Glutamatergic neuron (in vitro differentiated cells): ENCODE results near the gene PIK3R5. TPM values are rescaled to one million over a fixed set of nuclear protein-coding genes. Genes with fewer than 3 reads are reported as not detected.

Experiments used
- DNase-seq: peaks from one replicate; pipeline ENCODE4 v3.0.0; 2022
- H3K27ac Mint-ChIP-seq: one replicate; pipeline ENCODE4 v1.8.0; 2020; ENCODE audit warnings: mild to moderate bottlenecking, mixed read lengths, inconsistent platforms; ENCODE audit not compliant: unreplicated experiment
- H3K27me3 Mint-ChIP-seq: one replicate; pipeline ENCODE4 v1.8.0; 2020; ENCODE audit warnings: mild to moderate bottlenecking, moderate library complexity, mixed read lengths, inconsistent platforms; ENCODE audit not compliant: unreplicated experiment
- H3K36me3 Mint-ChIP-seq: one replicate; pipeline ENCODE4 v1.8.0; 2020; ENCODE audit warnings: mild to moderate bottlenecking, mixed read lengths, inconsistent platforms; ENCODE audit not compliant: unreplicated experiment
- H3K4me1 Mint-ChIP-seq: one replicate; pipeline ENCODE4 v1.8.0; 2020; ENCODE audit warnings: mild to moderate bottlenecking, low read depth, mixed read lengths, inconsistent platforms; ENCODE audit not compliant: unreplicated experiment
- H3K4me3 Mint-ChIP-seq: one replicate; pipeline ENCODE4 v1.8.0; 2020; ENCODE audit warnings: mild to moderate bottlenecking, mixed read lengths, inconsistent platforms; ENCODE audit not compliant: unreplicated experiment
- H3K9me3 Mint-ChIP-seq: one replicate; pipeline ENCODE4 v1.8.0; 2020; ENCODE audit warnings: mild to moderate bottlenecking, moderate library complexity, mixed read lengths, inconsistent platforms; ENCODE audit not compliant: unreplicated experiment
- CTCF ChIP-seq: fragments of 200-600 bp; sonication (generic); IDR thresholded peaks from one replicate; pipeline ENCODE4 v1.5.0; 2021; ENCODE audit not compliant: partially characterized antibody, unreplicated experiment
- long read RNA-seq: library from polyadenylated mRNA; unstranded; transcript quantifications from one replicate; pipeline ENCODE4 v2.0.0, GENCODE V29; 2020; ENCODE audit not compliant: unreplicated experiment
- total RNA-seq: library from RNA; stranded (reverse); fragmentation: NEBNext Ultra II Directional; extraction: Animal tissue kit (Norgen Biotek cat#: 25700); gene quantifications from one replicate; pipeline ENCODE4 v1.2.1, GENCODE V29; 2021; ENCODE audit not compliant: unreplicated experiment

PIK3R5 gene
- not detected for total RNA-seq
- long read RNA-seq, result 0 reads

- TF ChIP-seq CTCF, result no peak
- Mint-ChIP-seq H3K36me3 (peaks cover 9% of the 10 kb centered on the region), H3K27ac (no peak within 1 kb of the TSS), H3K27me3 (peaks cover 12% of the 10 kb centered on the region), H3K9me3 (peaks cover 3% of the 10 kb centered on the region), H3K4me3 (peak within 1 kb of the TSS; percentile 42), H3K4me1 (no peaks in the 10 kb centered on the region)
- peak; percentile 61 for DNase-seq
Measured at GRCh38 chr17:8965394-8966168, at the start of gene PIK3R5. Gene PIK3R5 (minus strand): TSS chr17:8965707. CDS start chr17:8911494, 54,213 bp downstream.

- Mint-ChIP-seq H3K4me1 (no peaks in the 10 kb centered on the region), H3K4me3 (no peak overlapping the region), H3K9me3 (peaks cover 4% of the 10 kb centered on the region), H3K27ac (no peak overlapping the region), H3K27me3 (peaks cover 10% of the 10 kb centered on the region), H3K36me3 (no peaks in the 10 kb centered on the region)
- TF ChIP-seq CTCF, result no peak
- no peak for DNase-seq
Measured at GRCh38 chr17:9011001-9011400, 45.5 kb upstream of the PIK3R5 start.

GRCh38 chr17:9009737-9010136, 44.2 kb upstream of the PIK3R5 start:
- no peak overlapping the region for H3K4me3 Mint-ChIP-seq
- no peak overlapping the region for H3K27ac Mint-ChIP-seq
- H3K27me3 Mint-ChIP-seq, result peaks cover 19% of the 10 kb centered on the region
- TF ChIP-seq CTCF, result no peak
- no peaks in the 10 kb centered on the region for H3K4me1 Mint-ChIP-seq
- H3K9me3 Mint-ChIP-seq, result peaks cover 4% of the 10 kb centered on the region
- no peaks in the 10 kb centered on the region for H3K36me3 Mint-ChIP-seq
- no peak for DNase-seq

- no peak for TF ChIP-seq CTCF
- Mint-ChIP-seq H3K4me1 (no peaks in the 10 kb centered on the region), H3K36me3 (no peaks in the 10 kb centered on the region), H3K27me3 (peaks cover 20% of the 10 kb centered on the region), H3K4me3 (no peak overlapping the region), H3K27ac (peak overlapping the region; percentile 44), H3K9me3 (peaks cover 4% of the 10 kb centered on the region)
- DNase-seq, result no peak
Measured at GRCh38 chr17:9009096-9009495, 43.6 kb upstream of the PIK3R5 start.

- no peak for TF ChIP-seq CTCF
- H3K4me3 Mint-ChIP-seq, result no peak overlapping the region
- peaks cover 4% of the 10 kb centered on the region for H3K9me3 Mint-ChIP-seq
- no peak overlapping the region for H3K27ac Mint-ChIP-seq
- no peak for DNase-seq
- no peaks in the 10 kb centered on the region for H3K36me3 Mint-ChIP-seq
- H3K27me3 Mint-ChIP-seq, result peaks cover 24% of the 10 kb centered on the region
- no peaks in the 10 kb centered on the region for H3K4me1 Mint-ChIP-seq
Measured at GRCh38 chr17:9007052-9007714, 41.7 kb upstream of the PIK3R5 start.
